Testis (tissue), 3 donors: ENCODE data around the gene VPS16. TPM values are rescaled to one million over a fixed set of nuclear protein-coding genes. Genes with fewer than 3 reads are reported as not detected.

Experiments
- DNase-seq: peaks from one replicate; pipeline ENCODE4 v3.0.0-alpha.2; 2019
- H3K27ac ChIP-seq, 2 donors: fragments of 200-600 bp; sonication (generic); one replicate each; pipeline ENCODE4 v1.5.1; 2019
- H3K27me3 ChIP-seq: fragments of 200-600 bp; sonication (generic); one replicate; pipeline ENCODE4 v1.5.1; 2019
- H3K36me3 ChIP-seq: fragments of 200-600 bp; sonication (generic); one replicate; pipeline ENCODE4 v1.5.1; 2017; ENCODE audit warnings: low read depth; ENCODE audit errors: missing control alignments
- H3K4me1 ChIP-seq: fragments of 200-600 bp; sonication (generic); one replicate; pipeline ENCODE4 v1.5.1; 2019
- H3K4me3 ChIP-seq, 2 donors: fragments of 200-600 bp; sonication (generic); one replicate each; pipeline ENCODE4 v1.5.1; 2017 to 2019
- H3K9me3 ChIP-seq: fragments of 200-600 bp; sonication (generic); one replicate; pipeline ENCODE4 v1.5.1; 2017
- POLR2A ChIP-seq: fragments of 450-650 bp; IDR thresholded peaks from one replicate; pipeline ENCODE4 v1.6.1; 2017; ENCODE audit warnings: antibody characterized with exemption, mild to moderate bottlenecking, moderate library complexity
- WGBS, 2 donors: methylation state at CpG; one replicate each; pipeline ENCODE4 v1.1.5; 2018; 5-methylcytosine and 5-hydroxymethylcytosine counted together
- intact Hi-C: fragments of 100-400 bp; cut with DNase I; formaldehyde crosslinking; loops from one replicate; pipeline ENCODE4 v1.15.1; 2023; ENCODE audit warnings: low total_unique reads
- polyA plus RNA-seq: library from polyadenylated mRNA; stranded (reverse); fragments of 350-450 nt; fragmentation: Illumina TruSeq; extraction: RNeasy Lipid Tissue Mini Kit (QIAGEN cat#74804); gene quantifications from one replicate; pipeline ENCODE4 v1.2.3, GENCODE V29; 2014; ENCODE audit warnings: low read depth, low replicate concordance; ENCODE audit not compliant: insufficient read depth
- total RNA-seq, 2 donors: library from RNA; depleted of rRNA; stranded (reverse); fragments of >200 nt; gene quantifications; one replicate each; pipeline ENCODE4 v1.2.3, GENCODE V29; 2016
- TF ChIP-seq, protein P1 (sequence below), 3 experiments: fragments of 450-650 bp in 2 of 3; fragments of 200-600 bp in 1 of 3; sonication (generic) in 1 of 3; IDR thresholded peaks; one replicate each; pipeline ENCODE4 v1.5.1; 2016 to 2019; ENCODE audit warnings: antibody characterized with exemption in 3 of 3, mild to moderate bottlenecking in 2 of 3, moderate library complexity in 1 of 3

VPS16 gene
- total and polyA plus RNA-seq, 3 donors from 2014 or later: 24.3 to 31.4 (median 27.3) TPM

DNA sequence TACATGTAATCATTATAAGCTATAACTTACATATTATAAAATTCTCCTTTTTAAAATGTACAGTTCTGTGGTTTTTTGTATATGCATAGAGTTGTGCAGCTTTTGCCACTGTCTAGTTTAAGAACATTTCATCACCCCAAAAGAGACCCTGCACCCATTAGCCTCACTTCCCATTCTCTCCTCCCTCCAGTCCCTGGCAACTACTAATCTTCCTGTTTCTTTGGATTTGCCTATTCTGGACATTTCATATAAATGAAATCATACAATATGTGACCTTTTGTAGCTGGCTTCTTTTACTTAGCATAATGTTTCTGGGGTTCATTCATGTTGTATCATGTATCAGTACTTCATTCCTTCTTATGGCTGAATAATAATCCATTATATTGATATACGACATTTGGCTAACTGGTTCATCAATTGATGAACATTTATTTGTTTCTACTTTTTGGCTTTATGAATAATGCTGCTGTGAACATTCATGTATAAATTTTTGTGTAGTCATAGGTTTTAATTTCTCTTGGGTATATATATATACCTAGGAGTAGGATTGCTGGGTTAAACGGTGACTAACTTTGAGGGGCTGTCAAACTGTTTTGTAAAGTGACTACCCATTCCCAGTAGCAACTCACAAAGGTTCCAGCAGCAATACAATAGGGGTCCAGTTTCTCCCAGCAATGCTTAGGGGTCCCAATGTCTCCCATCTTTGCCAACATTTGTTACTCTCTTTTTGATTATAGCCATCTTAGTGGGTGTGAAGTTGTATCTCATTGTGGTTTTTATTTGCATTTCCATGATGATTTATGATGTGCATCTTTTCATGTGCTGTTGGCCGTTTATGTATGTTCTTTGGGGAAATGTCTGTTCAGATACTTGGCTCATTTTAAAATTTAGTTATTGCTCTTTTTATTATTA is 43.4 kb downstream of the VPS16 start:
- H3K27me3 ChIP-seq: no peaks in the 10 kb centered on the region
- no peak overlapping the region for H3K27ac ChIP-seq
- WGBS, 2 donors: 81 to 90% methylated on average over 3 of the region's 3 CpGs
- no peak overlapping the region for H3K4me3 ChIP-seq
- TF ChIP-seq, protein P1, sequence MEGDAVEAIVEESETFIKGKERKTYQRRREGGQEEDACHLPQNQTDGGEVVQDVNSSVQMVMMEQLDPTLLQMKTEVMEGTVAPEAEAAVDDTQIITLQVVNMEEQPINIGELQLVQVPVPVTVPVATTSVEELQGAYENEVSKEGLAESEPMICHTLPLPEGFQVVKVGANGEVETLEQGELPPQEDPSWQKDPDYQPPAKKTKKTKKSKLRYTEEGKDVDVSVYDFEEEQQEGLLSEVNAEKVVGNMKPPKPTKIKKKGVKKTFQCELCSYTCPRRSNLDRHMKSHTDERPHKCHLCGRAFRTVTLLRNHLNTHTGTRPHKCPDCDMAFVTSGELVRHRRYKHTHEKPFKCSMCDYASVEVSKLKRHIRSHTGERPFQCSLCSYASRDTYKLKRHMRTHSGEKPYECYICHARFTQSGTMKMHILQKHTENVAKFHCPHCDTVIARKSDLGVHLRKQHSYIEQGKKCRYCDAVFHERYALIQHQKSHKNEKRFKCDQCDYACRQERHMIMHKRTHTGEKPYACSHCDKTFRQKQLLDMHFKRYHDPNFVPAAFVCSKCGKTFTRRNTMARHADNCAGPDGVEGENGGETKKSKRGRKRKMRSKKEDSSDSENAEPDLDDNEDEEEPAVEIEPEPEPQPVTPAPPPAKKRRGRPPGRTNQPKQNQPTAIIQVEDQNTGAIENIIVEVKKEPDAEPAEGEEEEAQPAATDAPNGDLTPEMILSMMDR (IDR thresholded peaks at IDR 0.05): no peak
- no peaks in the 10 kb centered on the region for H3K36me3 ChIP-seq
- H3K4me1 ChIP-seq: no peaks in the 10 kb centered on the region
- intact Hi-C loops: no loop called here
- H3K9me3 ChIP-seq: no peaks in the 10 kb centered on the region
- no peak for DNase-seq

DNA sequence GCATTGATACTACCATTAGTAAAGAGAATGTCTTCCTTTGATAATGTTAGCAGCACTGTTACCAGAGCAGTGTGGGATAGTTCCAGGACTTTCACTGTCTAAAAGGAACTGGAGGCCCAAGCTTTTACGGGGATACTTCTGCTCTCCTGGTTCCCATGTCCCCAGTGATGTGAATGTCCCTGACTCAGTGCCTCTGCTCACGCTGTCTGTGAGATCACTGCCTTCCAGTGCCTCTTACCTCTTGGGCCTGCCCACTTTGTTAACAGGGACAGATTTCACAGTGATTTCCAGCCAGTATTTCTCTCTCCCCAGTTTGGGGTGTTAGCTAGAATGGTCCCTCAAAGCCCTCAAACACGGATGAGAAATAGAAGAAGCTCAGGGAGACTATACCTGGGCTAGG is 47.2 kb downstream of the VPS16 start:
- no peaks in the 10 kb centered on the region for H3K4me1 ChIP-seq
- TF ChIP-seq, protein P1 (IDR thresholded peaks at IDR 0.05): no peak
- TF ChIP-seq POLR2A: no peak
- no peaks in the 10 kb centered on the region for H3K36me3 ChIP-seq
- H3K4me3 ChIP-seq: no peak overlapping the region
- H3K9me3 ChIP-seq: no peaks in the 10 kb centered on the region
- intact Hi-C loops: no loop called here
- H3K27ac ChIP-seq: no peak overlapping the region
- WGBS, 2 donors: 90 to 91% methylated on average over 3 of the region's 3 CpGs
- DNase-seq: no peak
- H3K27me3 ChIP-seq: no peaks in the 10 kb centered on the region

DNA sequence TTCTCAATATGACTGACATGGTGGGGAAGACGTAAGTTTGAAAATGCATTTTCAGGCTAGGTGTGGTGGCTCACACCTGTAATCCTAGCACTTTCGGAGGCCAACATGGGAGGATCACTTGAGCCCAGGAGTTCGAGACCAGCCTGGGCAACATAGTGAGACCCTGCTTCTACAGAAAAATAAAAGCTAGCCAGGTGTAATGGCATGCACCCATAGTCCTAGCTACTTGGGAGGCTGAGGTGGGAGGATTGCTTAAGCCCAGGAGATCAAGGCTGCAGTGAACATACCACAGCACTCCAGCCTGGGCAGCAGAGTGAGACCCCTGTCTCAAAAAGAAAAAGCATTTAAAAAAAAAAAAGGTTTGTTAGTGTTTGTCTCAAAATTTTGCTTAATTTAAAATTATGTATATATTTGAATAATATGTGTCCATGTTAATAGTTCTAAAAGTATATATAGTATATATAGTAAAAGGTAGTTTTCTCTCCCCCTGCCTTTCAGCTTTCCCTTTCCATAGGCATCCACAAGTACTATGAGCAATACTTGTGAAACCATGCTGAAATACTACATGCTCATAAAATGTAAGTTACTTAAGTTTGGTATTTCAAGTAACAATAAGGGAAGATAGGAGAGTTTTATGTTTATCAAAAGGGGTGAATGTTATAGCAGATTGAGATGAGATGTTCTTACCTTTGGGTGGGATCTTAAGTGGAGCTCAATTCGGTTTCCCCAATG is 47.8 kb downstream of the VPS16 start:
- no peaks in the 10 kb centered on the region for H3K9me3 ChIP-seq
- intact Hi-C loops: no loop called here
- no peak for DNase-seq
- no peak for TF ChIP-seq POLR2A
- TF ChIP-seq, protein P1 (IDR thresholded peaks at IDR 0.05): no peak
- no peak overlapping the region for H3K27ac ChIP-seq
- no peak overlapping the region for H3K4me3 ChIP-seq
- no peaks in the 10 kb centered on the region for H3K4me1 ChIP-seq
- no peaks in the 10 kb centered on the region for H3K27me3 ChIP-seq
- 92 to 95% methylated on average over 4 of the region's 4 CpGs for WGBS, 2 donors
- no peaks in the 10 kb centered on the region for H3K36me3 ChIP-seq

DNA sequence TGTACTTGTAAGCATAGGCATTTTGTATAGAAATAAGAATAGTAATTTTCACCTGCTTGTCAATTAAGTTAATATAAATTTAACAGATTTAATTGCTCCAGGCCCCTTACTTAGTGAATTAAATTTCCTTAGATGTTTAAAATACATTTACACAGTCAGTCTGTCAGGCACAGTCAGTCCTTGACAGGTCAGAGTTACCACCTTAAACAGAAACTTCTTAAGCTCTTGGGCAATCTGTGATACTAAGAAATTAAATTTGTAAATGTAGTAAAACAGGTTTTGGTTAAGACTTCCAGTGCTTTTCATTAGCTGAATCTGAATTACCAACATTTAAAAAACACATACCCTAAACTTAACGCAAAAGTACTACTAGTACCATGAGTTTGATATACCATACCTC is 48.7 kb downstream of the VPS16 start:
- H3K27me3 ChIP-seq: no peaks in the 10 kb centered on the region
- H3K4me3 ChIP-seq: no peak overlapping the region
- H3K27ac ChIP-seq: no peak overlapping the region
- TF ChIP-seq, protein P1 (IDR thresholded peaks at IDR 0.05): no peak
- no peak for TF ChIP-seq POLR2A
- DNase-seq: no peak
- no peaks in the 10 kb centered on the region for H3K4me1 ChIP-seq
- WGBS, 2 donors: 86 to 90% methylated on average over 1 of the region's 1 CpG
- intact Hi-C loops: no loop called here
- H3K9me3 ChIP-seq: no peaks in the 10 kb centered on the region
- no peaks in the 10 kb centered on the region for H3K36me3 ChIP-seq
